Endothelial cell of umbilical vein (primary cell): Measurements from ENCODE around the gene RFESD. TPM values are rescaled to one million over a fixed set of nuclear protein-coding genes. Genes with fewer than 3 reads are reported as not detected.

Experiments
- BruUV-seq: library from RNA; stranded (reverse); fragments of 400-500 nt; replicated peaks from 2 replicates; lab custom pipeline; 2021; lab: Mats Ljungman, UMichigan
- CTCF ChIA-PET: fragments of 300-600, 350-600 bp; sonication (Branson Sonifier 250); formaldehyde crosslinking; loops from one replicate; lab custom pipeline; 2021; ENCODE audit warnings: antibody characterized with exemption, inconsistent platforms; lab: Charles Lee
- POLR2A ChIA-PET: fragments of 300-600, 350-600 bp; sonication (Branson Sonifier 250); formaldehyde crosslinking; loops from one replicate; lab custom pipeline; 2021; ENCODE audit warnings: antibody characterized with exemption, inconsistent platforms; lab: Charles Lee
- DNase-seq: peaks from one replicate; pipeline ENCODE4 v3.0.0-alpha.2; 2011; ENCODE audit warnings: low read depth, low spot score
- FAIRE-seq: peaks from 2 replicates; lab custom pipeline; 2011; peaks lifted over from hg19 to GRCh38; lab: Jason Lieb, UNC
- H2AFZ ChIP-seq: 2 replicates; pipeline ENCODE4 v1.6.0; 2012; ENCODE audit warnings: low read depth, low read length, control low read depth, inconsistent platforms
- H3K27ac ChIP-seq: 2 replicates; pipeline ENCODE4 v1.5.1; 2011; ENCODE audit warnings: low read depth, mild to moderate bottlenecking, control low read depth, low read length, moderate library complexity; ENCODE audit not compliant: insufficient read depth
- H3K27me3 ChIP-seq, 2 experiments: 2 replicates each; pipeline versions ENCODE4 v1.6.0 to v1.6.1; 2011; ENCODE audit warnings: low read length in 2 of 2, mixed read lengths in 1 of 2; ENCODE audit not compliant: control insufficient read depth in 2 of 2, insufficient read depth in 2 of 2
- H3K36me3 ChIP-seq, 2 experiments: 2 replicates in 1 of 2; 3 replicates in 1 of 2; pipeline ENCODE4 v1.5.1; 2011; ENCODE audit warnings: low read length in 2 of 2, mild to moderate bottlenecking in 1 of 2, moderate library complexity in 1 of 2; ENCODE audit not compliant: control insufficient read depth in 2 of 2, insufficient read depth in 2 of 2; ENCODE audit errors: extremely low read depth in 1 of 2
- H3K4me1 ChIP-seq: 3 replicates; pipeline ENCODE4 v1.5.1; 2011; ENCODE audit warnings: mild to moderate bottlenecking, low read length; ENCODE audit not compliant: control insufficient read depth, insufficient read depth; ENCODE audit errors: extremely low read depth
- H3K4me2 ChIP-seq: 2 replicates; pipeline ENCODE4 v1.6.1; 2011; ENCODE audit warnings: low read length, control low read depth, mixed read lengths; ENCODE audit not compliant: insufficient read depth
- H3K4me3 ChIP-seq, 3 experiments: fragments of 200-600 bp in 1 of 3; sonication (generic), shearing (Covaris generic) in 1 of 3; replicated peaks in 1 of 3; 2 replicates each; pipeline ENCODE4 v1.5.1; 2011 to 2016; ENCODE audit warnings: control low read depth in 3 of 3, low read length in 3 of 3, mild to moderate bottlenecking in 2 of 3, inconsistent platforms in 1 of 3, low read depth in 1 of 3, moderate library complexity in 1 of 3; ENCODE audit not compliant: insufficient read depth in 1 of 3
- H3K79me2 ChIP-seq: 2 replicates; pipeline ENCODE4 v1.6.0; 2012; ENCODE audit warnings: low read length, inconsistent platforms; ENCODE audit not compliant: control insufficient read depth, insufficient read depth
- H3K9ac ChIP-seq: replicated peaks from 2 replicates; pipeline ENCODE3; 2011; ENCODE audit warnings: low read length, control low read depth; ENCODE audit not compliant: insufficient read depth; ENCODE audit errors: extremely low read depth
- H3K9me1 ChIP-seq: replicated peaks from 3 replicates; pipeline ENCODE4 v1.6.0; 2011; ENCODE audit warnings: mild to moderate bottlenecking, low read length; ENCODE audit not compliant: control insufficient read depth, insufficient read depth; ENCODE audit errors: extremely low read depth
- H3K9me3 ChIP-seq: replicated peaks from 2 replicates; pipeline ENCODE4 v1.5.1; 2012; ENCODE audit warnings: low read length, inconsistent platforms; ENCODE audit not compliant: control insufficient read depth, insufficient read depth
- H4K20me1 ChIP-seq: replicated peaks from 2 replicates; pipeline ENCODE3; 2011; ENCODE audit warnings: mild to moderate bottlenecking, low read length; ENCODE audit not compliant: control insufficient read depth, insufficient read depth; ENCODE audit errors: extremely low read depth
- CTCF ChIP-seq, 2 donors: IDR thresholded peaks; 1 replicate in 1 of 2; 2 replicates in 1 of 2; pipeline ENCODE4 v1.5.1; 2011; ENCODE audit warnings: low read length in 2 of 2, mild to moderate bottlenecking in 2 of 2, moderate library complexity in 2 of 2, control low read depth in 1 of 2, inconsistent platforms in 1 of 2, low read depth in 1 of 2; ENCODE audit not compliant: insufficient read depth in 1 of 2; ENCODE audit errors: extremely low read depth in 1 of 2
- EZH2 ChIP-seq: IDR thresholded peaks from 2 replicates; pipeline ENCODE4 v1.6.1; 2012; ENCODE audit warnings: borderline replicate concordance, low read depth, mild to moderate bottlenecking, moderate library complexity, low read length, inconsistent platforms; ENCODE audit not compliant: severe bottlenecking
- FOS ChIP-seq: IDR thresholded peaks from 2 replicates; pipeline ENCODE4 v1.6.1; 2011; ENCODE audit warnings: mild to moderate bottlenecking, low read length, moderate library complexity, borderline replicate concordance; ENCODE audit not compliant: insufficient read depth
- GATA2 ChIP-seq: IDR thresholded peaks from 2 replicates; pipeline ENCODE4 v1.7.0; 2011; ENCODE audit warnings: low read depth, mild to moderate bottlenecking, moderate library complexity, mixed read lengths, low read length; ENCODE audit not compliant: insufficient read length, insufficient read depth
- JUN ChIP-seq: IDR thresholded peaks from 2 replicates; pipeline ENCODE4 v1.6.1; 2011; ENCODE audit warnings: borderline replicate concordance, low read depth; ENCODE audit not compliant: insufficient read length, insufficient read depth
- MAX ChIP-seq: IDR thresholded peaks from 2 replicates; pipeline ENCODE4 v1.6.1; 2011; ENCODE audit not compliant: insufficient read depth, insufficient read length
- MYC ChIP-seq: IDR thresholded peaks from one replicate; pipeline ENCODE4 v1.6.1; 2011; ENCODE audit warnings: mild to moderate bottlenecking, low read depth, low read length
- POLR2A ChIP-seq: IDR thresholded peaks from 2 replicates; pipeline ENCODE4 v1.6.1; 2012; ENCODE audit warnings: low read depth, mild to moderate bottlenecking, control low read depth, low read length
- POLR2AphosphoS5 ChIP-seq: IDR thresholded peaks from 2 replicates; pipeline ENCODE4 v1.6.1; 2012; ENCODE audit warnings: low read depth, mild to moderate bottlenecking, control low read depth, low read length, moderate library complexity; ENCODE audit not compliant: insufficient read depth
- dilution Hi-C: fragments of 300-500 bp; cut with MboI; formaldehyde crosslinking; loops from one replicate; pipeline ENCODE4 v1.15.0; 2019; ENCODE audit warnings: low sequenced_read_pairs; ENCODE audit not compliant: extremely low pct_ligation_motif_present
- intact Hi-C: fragments of 100-400 bp; cut with micrococcal nuclease; formaldehyde crosslinking; loops from one replicate; pipeline ENCODE4 v1.10.0; 2022
- polyA plus RNA-seq, 4 experiments: library from polyadenylated mRNA; depleted of rRNA in 3 of 4; stranded (reverse) in 3 of 4; unstranded in 1 of 4; fragments of >200 nt; gene quantifications; 2 replicates each; pipeline versions ENCODE4 v1.2.1 to v1.2.3, GENCODE V29; 2011 to 2012; ENCODE audit warnings: missing spikeins in 1 of 4
- total RNA-seq: library from RNA; stranded (reverse); gene quantifications from 2 replicates; pipeline ENCODE4 v1.2.3, GENCODE V29; 2021

The RFESD gene
- total and polyA plus RNA-seq, 2 donors (not counting 3 experiments of a cell fraction or from before 2014, with no cell fraction given) = 0.88 to 2.0 TPM

- no peaks in the 10 kb centered on the region for H3K4me1 ChIP-seq
- H3K4me2 ChIP-seq = no peak overlapping the region
- no peak overlapping the region for H3K27ac ChIP-seq
- H3K79me2 ChIP-seq = no peaks in the 10 kb centered on the region
- H4K20me1 ChIP-seq = no peaks in the 10 kb centered on the region
- no peak overlapping the region for H2AFZ ChIP-seq
- ChIA-PET CTCF (interaction anchor here (0.9 to 1.8 kb wide), 4 partner anchors 9 to 126 kb away, joined by 3 to 10 read pairs (median 5); partner anchors contain the start of gene RFESD), POLR2A (no interaction called here)
- no peak for DNase-seq
- no peak for TF ChIP-seq EZH2
- no TSS peak for BruUV-seq
- no peaks in the 10 kb centered on the region for H3K9me3 ChIP-seq
- intact Hi-C loops (no loop called here), dilution Hi-C loops (no loop called here)
- no peaks in the 10 kb centered on the region for H3K36me3 ChIP-seq
- peaks cover 2% of the 10 kb centered on the region for H3K9me1 ChIP-seq
- no peak overlapping the region for H3K4me3 ChIP-seq
- no peak for FAIRE-seq
- no peaks in the 10 kb centered on the region for H3K27me3 ChIP-seq
- H3K9ac ChIP-seq = no peak overlapping the region
These were observed 9.0 kb downstream of the RFESD start for GRCh38 chr5:95655575-95655974.

GRCh38 chr5:95660060-95660459 is 13.5 kb downstream of the RFESD start:
- Histone ChIP-seq H4K20me1 (no peaks in the 10 kb centered on the region), H3K4me2 (no peak overlapping the region), H3K4me1 (no peaks in the 10 kb centered on the region), H3K79me2 (no peaks in the 10 kb centered on the region), H3K27ac (no peak overlapping the region), H3K9me1 (peaks cover 2% of the 10 kb centered on the region), H3K9ac (no peak overlapping the region), H3K9me3 (no peaks in the 10 kb centered on the region), H3K27me3 (no peaks in the 10 kb centered on the region), H2AFZ (no peak overlapping the region), H3K36me3 (no peaks in the 10 kb centered on the region), H3K4me3 (no peak overlapping the region)
- TF ChIP-seq POLR2A (no peak), POLR2AphosphoS5 (no peak), MYC (no peak), MAX (no peak), JUN (no peak), CTCF (IDR thresholded peaks at IDR 0.05; ENCODE audit: extremely low read depth in 1 of 2, insufficient read depth in 1 of 2, low read depth in 1 of 2, low read length in 2 of 2) (no peak), GATA2 (no peak), EZH2 (no peak), FOS (no peak)
- DNase-seq (no peak), FAIRE-seq (no peak)
- no TSS peak for BruUV-seq
- dilution Hi-C loops (no loop called here), intact Hi-C loops (no loop called here)
- POLR2A ChIA-PET = no interaction called here
- CTCF ChIA-PET = no interaction called here
